BLaER1 (cell line): Measurements from ENCODE around the gene MYADML2.

Experiments used
- H3K27ac ChIP-seq: shearing (Covaris generic); formaldehyde crosslinking; 2 replicates; pipeline ENCODE4 v1.8.1; 2022
- H3K27me3 ChIP-seq: shearing (Covaris generic); formaldehyde crosslinking; 2 replicates; pipeline ENCODE4 v1.8.1; 2022
- H3K36me3 ChIP-seq: shearing (Covaris generic); formaldehyde crosslinking; 2 replicates; pipeline ENCODE4 v1.8.1; 2022
- H3K4me1 ChIP-seq: shearing (Covaris generic); formaldehyde crosslinking; 2 replicates; pipeline ENCODE4 v1.8.1; 2022
- H3K4me2 ChIP-seq: shearing (Covaris generic); formaldehyde crosslinking; 2 replicates; pipeline ENCODE4 v1.8.1; 2022
- H3K4me3 ChIP-seq: shearing (Covaris generic); formaldehyde crosslinking; 2 replicates; pipeline ENCODE4 v1.8.1; 2022
- H3K9ac ChIP-seq: shearing (Covaris generic); formaldehyde crosslinking; 2 replicates; pipeline ENCODE4 v1.8.1; 2022
- H3K9me3 ChIP-seq: shearing (Covaris generic); formaldehyde crosslinking; 2 replicates; pipeline ENCODE4 v1.8.1; 2022
- H4K20me1 ChIP-seq: shearing (Covaris generic); formaldehyde crosslinking; 2 replicates; pipeline ENCODE4 v1.8.1; 2022
- Cebpa-rat ChIP-seq: shearing (Covaris generic); IDR thresholded peaks from 2 replicates; pipeline ENCODE4 v1.8.1; 2022

The MYADML2 gene

DNA sequence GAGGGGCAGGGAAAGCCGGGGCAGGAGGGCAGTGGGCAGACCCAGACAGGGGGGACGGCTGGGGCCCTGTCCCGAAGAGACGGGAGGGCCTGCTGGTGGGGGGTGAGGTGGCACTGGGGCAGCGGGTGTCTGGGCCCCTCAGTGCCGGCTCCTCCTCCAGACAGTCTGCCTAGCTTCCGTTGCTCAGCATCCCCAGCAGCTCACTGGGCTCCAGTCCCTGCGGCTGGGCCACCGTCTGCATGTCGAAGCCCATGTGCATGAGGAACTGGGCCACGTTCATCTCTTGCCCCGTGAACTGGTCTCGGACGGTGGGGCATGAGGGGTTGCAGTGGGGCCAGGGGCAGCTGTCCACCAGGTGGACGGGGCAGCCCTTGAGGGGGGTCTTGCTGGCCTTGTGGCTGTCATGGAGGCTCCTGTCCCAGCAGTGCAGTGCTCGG is 5.8 kb upstream of the MYADML2 start:
- no peak for TF ChIP-seq Cebpa-rat
- H3K27ac ChIP-seq = no peak overlapping the region
- no peaks in the 10 kb centered on the region for H3K9me3 ChIP-seq
- H3K4me3 ChIP-seq = no peak overlapping the region
- H3K9ac ChIP-seq = no peak overlapping the region
- H3K4me2 ChIP-seq = peak overlapping the region; percentile 22
- no peaks in the 10 kb centered on the region for H3K36me3 ChIP-seq
- peaks cover 13% of the 10 kb centered on the region for H3K4me1 ChIP-seq
- no peaks in the 10 kb centered on the region for H4K20me1 ChIP-seq
- H3K27me3 ChIP-seq = peaks cover 14% of the 10 kb centered on the region

DNA sequence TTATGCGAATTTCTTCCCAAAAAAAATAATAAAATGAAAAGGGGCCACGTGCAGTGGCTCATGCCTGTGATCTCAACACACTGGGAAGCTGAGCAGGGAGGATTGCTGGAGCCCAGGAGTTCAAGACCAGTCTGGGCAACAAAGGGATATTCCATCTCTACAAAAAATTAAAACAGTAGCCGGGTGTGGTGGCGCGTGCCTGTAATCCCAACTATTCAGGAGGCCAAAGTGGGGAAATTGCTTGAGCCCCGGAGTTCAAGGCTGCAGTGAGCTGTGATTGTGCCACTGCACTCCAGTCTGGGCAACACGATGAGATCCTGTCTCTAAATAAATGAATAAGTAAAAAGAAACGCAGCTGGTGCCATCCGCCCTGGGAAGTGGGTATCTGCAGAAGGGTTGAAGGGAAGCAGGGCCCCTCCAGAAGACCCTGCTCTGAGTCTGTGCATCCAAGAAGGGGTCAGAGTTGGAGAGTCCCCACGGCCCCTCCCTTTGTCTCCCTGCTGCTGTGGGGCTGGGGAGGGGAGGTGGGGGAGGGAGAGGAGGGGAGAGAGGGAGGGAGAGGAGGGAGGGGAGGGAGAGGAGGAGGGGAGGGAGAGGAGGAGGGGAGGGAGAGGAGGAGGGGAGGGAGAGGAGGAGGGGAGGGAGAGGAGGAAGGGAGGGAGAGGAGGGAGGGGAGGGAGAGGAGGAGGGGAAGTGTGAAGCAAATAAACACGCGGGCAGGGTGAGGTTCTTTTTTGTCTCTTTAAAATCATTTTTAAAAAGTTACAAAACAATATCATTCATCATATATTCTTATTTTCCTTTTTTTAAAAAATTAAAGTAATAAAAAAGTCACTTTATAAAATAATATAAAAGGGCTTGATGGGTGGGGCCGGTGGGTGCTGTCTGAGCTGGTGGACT is 5.0 kb upstream of the MYADML2 start:
- no peak overlapping the region for H3K27ac ChIP-seq
- no peak for TF ChIP-seq Cebpa-rat
- H3K36me3 ChIP-seq = no peaks in the 10 kb centered on the region
- H4K20me1 ChIP-seq = no peaks in the 10 kb centered on the region
- no peaks in the 10 kb centered on the region for H3K9me3 ChIP-seq
- peak overlapping the region; percentile 22; the same call in 1 of the 2 replicates for H3K4me2 ChIP-seq
- no peak overlapping the region for H3K4me3 ChIP-seq
- peaks cover 13% of the 10 kb centered on the region for H3K4me1 ChIP-seq
- H3K27me3 ChIP-seq = peaks cover 6% of the 10 kb centered on the region
- H3K9ac ChIP-seq = no peak overlapping the region

DNA sequence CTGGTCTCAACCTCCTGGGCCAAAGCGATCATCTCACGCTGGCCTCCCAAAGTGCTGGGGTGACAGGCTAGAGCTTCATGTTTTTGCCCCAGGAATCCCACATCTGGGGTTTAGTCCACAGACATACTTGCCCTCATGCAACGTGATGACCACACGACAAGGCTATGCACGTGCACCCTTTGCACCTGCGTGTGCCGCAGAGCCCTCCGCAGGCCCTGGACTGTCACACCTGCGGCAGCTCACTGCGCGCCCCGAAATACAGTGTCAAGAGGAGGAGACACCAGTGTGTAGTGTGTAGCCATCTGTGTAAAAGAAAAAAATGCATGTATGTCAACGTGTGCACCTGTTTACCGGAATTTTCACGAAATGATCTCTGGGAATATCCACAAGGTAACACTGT is 3.5 kb upstream of the MYADML2 start:
- no peak overlapping the region for H3K4me2 ChIP-seq
- no peaks in the 10 kb centered on the region for H4K20me1 ChIP-seq
- no peak overlapping the region for H3K27ac ChIP-seq
- H3K9ac ChIP-seq = no peak overlapping the region
- peaks cover 13% of the 10 kb centered on the region for H3K4me1 ChIP-seq
- H3K27me3 ChIP-seq = no peaks in the 10 kb centered on the region
- H3K36me3 ChIP-seq = no peaks in the 10 kb centered on the region
- no peak overlapping the region for H3K4me3 ChIP-seq
- no peaks in the 10 kb centered on the region for H3K9me3 ChIP-seq
- TF ChIP-seq Cebpa-rat = no peak

DNA sequence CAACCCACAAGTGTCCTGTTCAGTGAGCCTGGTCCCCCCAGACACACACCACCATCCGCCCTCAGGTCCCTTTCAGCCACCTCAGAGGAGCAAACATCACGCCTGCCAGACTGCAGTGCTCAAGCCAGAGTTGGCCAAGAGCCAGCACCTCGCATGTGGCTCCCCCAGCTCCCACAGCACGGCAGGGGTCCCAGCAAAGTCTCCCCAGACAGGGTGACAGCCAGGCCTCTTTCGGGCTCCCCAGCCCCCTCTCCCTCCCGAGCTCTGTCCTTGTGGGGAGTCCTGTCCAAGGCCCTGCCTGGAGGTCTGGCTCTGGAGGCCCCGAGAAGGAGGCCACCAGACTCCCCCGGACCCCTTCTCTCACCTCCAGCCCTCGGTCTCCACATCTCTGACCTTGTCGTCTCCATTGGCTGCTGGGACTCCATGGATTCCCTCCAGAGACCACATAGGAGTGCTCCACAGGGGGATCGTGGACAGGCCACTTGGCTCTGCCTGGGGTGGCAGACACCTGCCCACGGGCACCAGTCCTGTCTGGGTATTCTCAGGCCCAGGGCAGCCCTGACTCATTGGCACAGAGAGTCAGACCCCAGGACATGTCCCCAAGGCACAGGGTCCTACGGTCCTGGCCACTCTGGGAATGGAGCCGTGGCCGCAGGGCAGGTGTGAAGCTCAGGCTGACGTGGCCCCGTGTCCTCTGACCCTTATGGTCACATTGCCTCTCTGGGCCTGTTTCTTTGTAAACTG is 1.8 kb upstream of the MYADML2 start:
- Histone ChIP-seq H3K4me3 (no peak overlapping the region), H4K20me1 (no peaks in the 10 kb centered on the region), H3K4me2 (no peak overlapping the region; the same call in 1 of the 2 replicates), H3K9ac (no peak overlapping the region), H3K27me3 (no peaks in the 10 kb centered on the region), H3K27ac (no peak overlapping the region), H3K36me3 (no peaks in the 10 kb centered on the region), H3K9me3 (no peaks in the 10 kb centered on the region), H3K4me1 (peaks cover 25% of the 10 kb centered on the region)
- TF ChIP-seq Cebpa-rat = no peak

DNA sequence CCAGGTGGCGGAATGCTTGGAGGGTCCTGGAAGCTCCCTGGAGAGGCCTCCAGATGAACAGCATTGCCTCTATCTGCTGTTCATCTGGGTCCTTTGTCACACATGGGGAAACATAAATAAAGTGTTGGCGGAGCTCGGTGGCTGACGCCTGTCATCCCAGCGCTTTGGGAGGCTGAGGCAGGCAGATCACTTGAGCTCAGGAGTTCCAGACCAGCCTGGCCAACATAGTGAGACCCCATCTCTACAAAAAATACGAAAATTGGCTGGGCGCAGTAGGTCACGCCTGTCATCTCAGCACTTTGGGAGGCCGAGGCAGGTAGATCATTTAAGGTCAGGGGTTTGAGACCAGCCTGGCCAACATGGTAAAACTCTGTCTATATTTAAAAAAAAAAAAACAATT is 2.2 kb downstream of the MYADML2 start:
- no peak for TF ChIP-seq Cebpa-rat
- Histone ChIP-seq H3K36me3 (no peaks in the 10 kb centered on the region), H3K9me3 (no peaks in the 10 kb centered on the region), H4K20me1 (no peaks in the 10 kb centered on the region), H3K4me2 (no peak overlapping the region), H3K4me3 (no peak overlapping the region), H3K9ac (no peak overlapping the region), H3K27me3 (no peaks in the 10 kb centered on the region), H3K4me1 (peaks cover 57% of the 10 kb centered on the region), H3K27ac (no peak overlapping the region)

DNA sequence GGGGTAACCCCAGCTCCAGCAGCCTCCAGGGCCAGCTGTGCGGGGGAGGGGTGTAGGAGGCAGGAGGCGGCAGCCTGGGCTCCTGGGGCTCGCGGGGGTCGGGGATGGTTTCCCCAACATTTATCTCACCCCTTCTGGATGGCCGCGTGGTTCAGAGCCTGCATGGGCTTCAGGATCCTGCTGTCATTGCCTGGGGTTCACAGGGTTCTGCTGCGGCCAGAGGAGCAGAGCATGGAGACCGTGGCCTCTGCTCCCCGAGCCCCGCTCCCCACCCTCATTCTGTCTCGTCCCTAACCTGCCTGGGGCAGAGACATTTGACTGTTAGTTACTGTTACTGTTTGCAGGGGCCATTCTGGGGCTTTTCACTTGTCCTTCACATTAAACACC is 4.9 kb downstream of the MYADML2 start:
- Histone ChIP-seq H3K9ac (no peak overlapping the region), H3K27ac (0 out of 2 replicates have a peak overlapping the region, but pooled peaks have one; percentile 47), H3K4me2 (peak overlapping the region; percentile 100), H3K27me3 (no peaks in the 10 kb centered on the region), H3K4me3 (peak overlapping the region; percentile 36; the same call in 1 of the 2 replicates), H3K36me3 (no peaks in the 10 kb centered on the region), H4K20me1 (no peaks in the 10 kb centered on the region), H3K4me1 (peaks cover 77% of the 10 kb centered on the region), H3K9me3 (no peaks in the 10 kb centered on the region)
- TF ChIP-seq Cebpa-rat = no peak

- Histone ChIP-seq H3K27ac (peak overlapping the region; percentile 47), H3K4me1 (peaks cover 79% of the 10 kb centered on the region), H3K4me2 (peak overlapping the region; percentile 100), H3K27me3 (no peaks in the 10 kb centered on the region), H4K20me1 (no peaks in the 10 kb centered on the region), H3K9me3 (no peaks in the 10 kb centered on the region), H3K9ac (0 out of 2 replicates have a peak overlapping the region, but pooled peaks have one; percentile 42), H3K36me3 (no peaks in the 10 kb centered on the region), H3K4me3 (peak overlapping the region; percentile 36; the same call in 1 of the 2 replicates)
- TF ChIP-seq Cebpa-rat = no peak
Measured at GRCh38 chr17:81941484-81942166, 5.4 kb downstream of the MYADML2 start.

- H3K27me3 ChIP-seq = no peaks in the 10 kb centered on the region
- no peaks in the 10 kb centered on the region for H3K36me3 ChIP-seq
- no peak for TF ChIP-seq Cebpa-rat
- 0 out of 2 replicates have a peak overlapping the region, but pooled peaks have one; percentile 42 for H3K9ac ChIP-seq
- 0 out of 2 replicates have a peak overlapping the region, but pooled peaks have one; percentile 36 for H3K4me3 ChIP-seq
- H3K27ac ChIP-seq = peak overlapping the region; percentile 47
- no peaks in the 10 kb centered on the region for H3K9me3 ChIP-seq
- H3K4me1 ChIP-seq = peaks cover 87% of the 10 kb centered on the region
- H4K20me1 ChIP-seq = no peaks in the 10 kb centered on the region
- H3K4me2 ChIP-seq = peak overlapping the region; percentile 100
Measured at GRCh38 chr17:81940538-81941483, 6.2 kb downstream of the MYADML2 start.
